ENCODE measurements around the gene HSH2D. TPM values are rescaled to one million over a fixed set of nuclear protein-coding genes. Genes with fewer than 3 reads are reported as not detected.

HSH2D gene
- total RNA-seq, 1 donor = not detected

DNA sequence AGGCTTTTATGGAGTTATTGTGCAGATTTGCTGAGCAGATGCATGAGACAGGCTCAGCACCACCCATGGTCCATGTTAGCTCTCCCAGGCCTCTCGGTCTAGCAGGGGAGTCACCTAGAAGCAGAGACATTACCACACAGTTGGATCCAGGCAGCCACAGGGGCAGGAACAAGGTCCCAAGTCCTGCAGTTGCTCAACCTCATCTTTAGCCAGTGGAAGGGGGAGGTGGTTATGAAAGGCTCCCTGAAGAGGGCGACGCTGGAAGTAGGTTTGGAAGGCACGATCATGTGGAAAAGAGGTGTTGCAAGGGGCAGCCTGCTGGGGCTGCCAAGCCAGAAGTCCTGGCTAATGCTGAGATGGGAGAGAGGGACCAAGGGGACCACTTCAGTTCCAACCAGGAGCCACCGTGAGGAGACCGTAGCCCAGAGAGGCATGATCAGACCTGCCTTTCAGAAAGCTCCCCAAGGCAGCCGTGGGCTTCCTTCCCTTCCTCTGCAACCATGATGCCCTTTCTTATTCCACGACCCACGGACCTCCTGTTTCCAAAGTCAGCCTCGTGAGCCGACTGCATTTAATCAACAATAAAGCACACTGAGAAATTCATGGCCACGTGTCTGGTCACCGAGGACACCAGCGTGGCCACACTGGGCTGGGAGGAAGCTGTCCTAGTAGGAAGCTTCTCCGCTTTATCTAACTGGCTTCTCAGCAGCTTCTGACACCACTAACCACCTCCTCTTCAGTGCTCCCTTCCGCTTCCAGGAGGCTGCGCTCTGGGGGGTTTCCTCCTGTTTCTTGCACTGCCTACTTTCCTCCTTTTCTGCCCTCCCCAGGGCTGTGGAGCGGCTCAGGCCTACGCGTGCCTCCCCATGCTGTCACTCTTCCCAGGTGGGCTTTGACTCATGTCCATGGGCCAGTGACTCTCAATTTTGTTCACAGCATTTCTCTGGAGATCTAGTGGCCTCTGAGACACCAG, 56.8 kb downstream of the HSH2D start:
- TF ChIP-seq, protein P1, sequence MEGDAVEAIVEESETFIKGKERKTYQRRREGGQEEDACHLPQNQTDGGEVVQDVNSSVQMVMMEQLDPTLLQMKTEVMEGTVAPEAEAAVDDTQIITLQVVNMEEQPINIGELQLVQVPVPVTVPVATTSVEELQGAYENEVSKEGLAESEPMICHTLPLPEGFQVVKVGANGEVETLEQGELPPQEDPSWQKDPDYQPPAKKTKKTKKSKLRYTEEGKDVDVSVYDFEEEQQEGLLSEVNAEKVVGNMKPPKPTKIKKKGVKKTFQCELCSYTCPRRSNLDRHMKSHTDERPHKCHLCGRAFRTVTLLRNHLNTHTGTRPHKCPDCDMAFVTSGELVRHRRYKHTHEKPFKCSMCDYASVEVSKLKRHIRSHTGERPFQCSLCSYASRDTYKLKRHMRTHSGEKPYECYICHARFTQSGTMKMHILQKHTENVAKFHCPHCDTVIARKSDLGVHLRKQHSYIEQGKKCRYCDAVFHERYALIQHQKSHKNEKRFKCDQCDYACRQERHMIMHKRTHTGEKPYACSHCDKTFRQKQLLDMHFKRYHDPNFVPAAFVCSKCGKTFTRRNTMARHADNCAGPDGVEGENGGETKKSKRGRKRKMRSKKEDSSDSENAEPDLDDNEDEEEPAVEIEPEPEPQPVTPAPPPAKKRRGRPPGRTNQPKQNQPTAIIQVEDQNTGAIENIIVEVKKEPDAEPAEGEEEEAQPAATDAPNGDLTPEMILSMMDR (IDR thresholded peaks at IDR 0.05; ENCODE audit: insufficient read depth, low read depth, low read length) = no peak
- DNase-seq (ENCODE audit: low read depth) = peak; percentile 81
- no peak overlapping the region for H3K4me3 ChIP-seq (ENCODE audit: low read depth, low read length)

- TF ChIP-seq, protein P1 (IDR thresholded peaks at IDR 0.05; ENCODE audit: insufficient read depth, low read depth, low read length) = no peak
- DNase-seq (ENCODE audit: low read depth) = no peak
Measured at GRCh38 chr19:16201011-16201391, 57.5 kb downstream of the HSH2D start.

GRCh38 chr19:16202320-16203255, 59.1 kb downstream of the HSH2D start:
- no peak for DNase-seq (ENCODE audit: low read depth)
- no peak overlapping the region for H3K4me3 ChIP-seq (ENCODE audit: low read depth, low read length)
- TF ChIP-seq, protein P1 (IDR thresholded peaks at IDR 0.05; ENCODE audit: insufficient read depth, low read depth, low read length) = no peak

More at GRCh38 chr19:16201011-16201391, 57.5 kb downstream of the HSH2D start:
- no peak overlapping the region for H3K4me3 ChIP-seq (ENCODE audit: low read depth, low read length)

DNA sequence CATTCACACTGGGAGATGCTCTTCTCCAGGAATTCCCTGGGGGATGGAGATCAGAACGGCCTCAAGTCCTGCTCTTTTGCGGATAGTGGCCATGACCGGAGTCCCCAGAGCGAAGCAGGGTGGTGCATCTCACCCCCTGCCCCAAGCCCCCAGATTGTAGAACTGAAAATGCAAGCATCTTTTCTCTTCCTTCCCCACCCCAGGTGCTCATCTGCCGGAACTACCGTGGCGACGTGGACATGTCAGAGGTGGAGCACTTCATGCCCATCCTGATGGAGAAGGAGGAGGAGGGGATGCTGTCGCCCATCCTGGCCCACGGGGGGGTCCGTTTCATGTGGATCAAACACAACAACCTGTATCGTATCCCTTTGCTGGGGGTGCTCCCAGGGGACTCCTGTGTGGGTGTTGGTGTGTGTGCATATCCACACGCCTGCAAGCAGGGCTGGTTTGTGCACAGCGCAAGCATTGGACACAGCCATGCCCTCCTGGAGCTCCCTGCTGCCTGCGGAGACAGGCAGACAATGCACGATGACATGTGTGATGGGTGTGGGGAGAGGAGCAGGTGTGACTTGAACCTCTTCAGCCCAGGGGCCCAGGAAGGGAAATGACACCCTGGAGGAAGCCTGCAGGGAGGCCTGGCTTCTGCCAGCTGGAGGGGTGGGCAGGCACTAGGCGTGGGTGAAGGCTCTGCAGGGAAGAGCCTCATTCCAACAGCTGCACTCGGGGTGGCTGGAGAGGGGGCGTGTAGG, 59.9 kb downstream of the HSH2D start:
- DNase-seq (ENCODE audit: low read depth) = no peak
- TF ChIP-seq, protein P1 (IDR thresholded peaks at IDR 0.05; ENCODE audit: insufficient read depth, low read depth, low read length) = no peak
- no peak overlapping the region for H3K4me3 ChIP-seq (ENCODE audit: low read depth, low read length)

DNA sequence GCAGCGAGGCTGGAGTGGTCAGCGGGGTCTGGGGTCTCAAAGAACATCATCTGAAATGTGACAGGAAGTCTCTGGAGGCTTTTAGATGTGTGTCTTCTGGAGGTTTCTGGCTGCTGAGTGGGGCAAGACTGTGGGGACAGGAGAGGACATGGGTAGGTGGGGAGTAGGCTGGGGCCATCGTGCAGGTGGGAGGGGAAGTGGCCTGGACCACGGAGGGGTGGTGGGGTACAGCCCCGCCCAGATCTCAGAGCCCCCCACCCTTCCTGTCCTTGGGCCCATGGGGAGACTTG, 60.5 kb downstream of the HSH2D start:
- DNase-seq (ENCODE audit: low read depth) = no peak
- H3K4me3 ChIP-seq (ENCODE audit: low read depth, low read length) = no peak overlapping the region
- TF ChIP-seq, protein P1 (IDR thresholded peaks at IDR 0.05; ENCODE audit: insufficient read depth, low read depth, low read length) = no peak
